Activated CD4-positive, alpha-beta T cell treated with anti-CD3 and anti-CD28 coated beads for 4 hours (primary cell): Measurements from ENCODE around the gene SPARC.
A peak's percentile ranks its signal among the peaks of the same experiment; 100 is the strongest.

ENCODE experiments used
- DNase-seq, 2 donors: peaks; one replicate each; pipeline ENCODE4 v3.0.0-alpha.2; 2020

Gene SPARC

DNA sequence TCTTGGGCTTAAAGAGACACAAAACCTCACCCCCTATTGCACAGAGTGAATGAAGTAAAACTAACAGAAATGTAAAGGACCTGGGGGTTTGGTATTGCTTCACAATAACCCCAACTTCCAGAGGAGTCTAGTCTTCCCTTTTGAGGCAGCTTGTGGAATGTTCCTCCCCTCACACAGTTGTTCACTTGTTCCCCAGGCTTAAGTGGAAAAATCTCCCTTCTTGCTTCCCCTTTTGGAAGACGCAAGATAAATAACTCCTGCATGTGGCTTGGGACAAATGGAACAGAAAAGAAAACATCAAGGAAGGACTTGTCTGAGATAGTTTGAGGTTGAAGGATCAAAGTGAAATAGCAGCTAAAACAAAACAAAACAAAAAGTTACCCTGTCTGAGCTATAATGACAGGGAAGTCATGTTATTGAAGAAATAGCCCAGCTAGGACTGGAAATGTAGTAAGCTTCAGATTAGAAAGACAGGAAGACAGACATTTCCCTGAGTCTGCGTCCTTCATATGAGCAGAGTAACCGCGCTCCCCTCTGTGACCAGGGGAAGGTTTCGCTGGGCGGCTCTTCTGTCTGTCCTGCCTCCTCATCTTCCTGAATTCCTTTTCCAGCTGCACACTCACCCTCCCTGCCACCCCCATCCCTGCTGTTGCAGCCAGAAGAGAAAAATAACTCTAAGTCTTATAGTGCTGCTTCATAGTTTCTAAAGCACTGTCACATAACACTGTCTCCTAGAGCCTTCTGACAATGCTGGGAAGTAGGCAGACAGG, 8.8 kb downstream of the SPARC start:
- no peak for DNase-seq

DNA sequence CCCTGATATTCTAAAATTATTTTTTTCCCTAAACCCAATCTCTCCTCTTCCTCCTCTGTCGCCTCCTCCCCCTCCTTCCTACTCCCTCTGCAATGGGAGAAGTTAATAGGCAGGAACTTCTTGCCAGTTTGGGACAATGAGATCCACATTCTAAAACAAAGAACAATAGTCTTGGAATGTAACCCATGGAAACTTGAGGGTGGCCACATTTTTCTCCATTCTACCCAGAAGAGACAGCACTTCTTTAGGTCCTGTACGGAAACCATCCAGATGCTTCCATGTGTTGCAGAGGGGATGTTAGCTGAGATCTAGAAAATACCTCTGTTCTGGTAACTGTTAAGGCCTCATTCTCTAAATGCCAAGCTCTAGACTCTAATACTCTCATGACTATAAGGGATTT, 10.0 kb downstream of the SPARC start:
- no peak for DNase-seq

DNA sequence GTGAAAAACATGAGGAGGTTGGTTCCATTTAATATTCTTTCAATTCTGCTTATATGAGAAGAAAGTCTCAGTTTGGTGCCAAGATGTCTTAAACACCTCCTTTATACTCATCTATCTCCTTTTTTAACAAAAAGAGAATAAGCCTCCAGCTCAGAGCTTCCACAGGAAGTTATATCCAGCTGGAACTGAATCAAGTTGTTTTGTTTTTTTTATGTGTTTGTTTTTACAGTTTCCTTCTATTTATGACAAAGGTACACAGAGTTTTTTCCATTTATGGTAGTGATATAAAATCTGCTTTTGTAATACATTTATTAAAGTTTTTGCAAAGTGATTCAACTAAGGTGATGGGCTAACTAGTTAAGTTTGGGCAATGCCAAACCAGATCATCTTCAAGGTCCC, 10.4 kb downstream of the SPARC start:
- no peak for DNase-seq

DNA sequence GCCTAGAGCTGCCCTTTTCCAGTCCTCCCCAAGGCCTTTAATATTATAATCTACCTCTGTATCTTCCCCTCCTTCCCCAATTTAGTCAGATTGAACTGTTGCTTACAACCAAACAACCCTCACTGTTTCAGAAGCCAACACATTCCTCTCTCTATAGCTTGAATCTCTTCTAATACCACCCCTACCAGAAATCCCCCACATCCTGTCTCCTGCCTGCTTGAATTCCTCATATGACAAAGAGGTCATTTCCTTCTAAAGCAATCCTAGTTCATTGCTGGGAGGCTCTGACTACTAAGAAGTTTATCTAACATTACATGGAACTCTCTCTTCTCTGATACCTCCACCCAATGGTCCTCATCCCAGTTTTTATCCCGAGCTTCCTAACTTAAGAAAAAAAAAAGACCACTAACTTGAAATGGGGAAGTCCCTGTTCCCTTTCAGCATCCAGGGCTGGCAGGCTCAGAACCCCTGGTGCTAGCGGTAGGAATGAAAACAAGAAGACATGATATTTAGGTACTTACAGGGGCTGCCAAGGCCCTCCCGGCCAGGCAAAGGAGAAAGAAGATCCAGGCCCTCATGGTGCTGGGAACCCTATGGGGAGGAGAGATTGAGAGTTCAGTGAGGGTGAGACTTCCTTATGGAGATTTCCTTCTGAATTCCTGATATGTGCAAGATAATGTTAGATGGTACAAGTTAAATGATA, 11.0 kb downstream of the SPARC start:
- no peak for DNase-seq

DNA sequence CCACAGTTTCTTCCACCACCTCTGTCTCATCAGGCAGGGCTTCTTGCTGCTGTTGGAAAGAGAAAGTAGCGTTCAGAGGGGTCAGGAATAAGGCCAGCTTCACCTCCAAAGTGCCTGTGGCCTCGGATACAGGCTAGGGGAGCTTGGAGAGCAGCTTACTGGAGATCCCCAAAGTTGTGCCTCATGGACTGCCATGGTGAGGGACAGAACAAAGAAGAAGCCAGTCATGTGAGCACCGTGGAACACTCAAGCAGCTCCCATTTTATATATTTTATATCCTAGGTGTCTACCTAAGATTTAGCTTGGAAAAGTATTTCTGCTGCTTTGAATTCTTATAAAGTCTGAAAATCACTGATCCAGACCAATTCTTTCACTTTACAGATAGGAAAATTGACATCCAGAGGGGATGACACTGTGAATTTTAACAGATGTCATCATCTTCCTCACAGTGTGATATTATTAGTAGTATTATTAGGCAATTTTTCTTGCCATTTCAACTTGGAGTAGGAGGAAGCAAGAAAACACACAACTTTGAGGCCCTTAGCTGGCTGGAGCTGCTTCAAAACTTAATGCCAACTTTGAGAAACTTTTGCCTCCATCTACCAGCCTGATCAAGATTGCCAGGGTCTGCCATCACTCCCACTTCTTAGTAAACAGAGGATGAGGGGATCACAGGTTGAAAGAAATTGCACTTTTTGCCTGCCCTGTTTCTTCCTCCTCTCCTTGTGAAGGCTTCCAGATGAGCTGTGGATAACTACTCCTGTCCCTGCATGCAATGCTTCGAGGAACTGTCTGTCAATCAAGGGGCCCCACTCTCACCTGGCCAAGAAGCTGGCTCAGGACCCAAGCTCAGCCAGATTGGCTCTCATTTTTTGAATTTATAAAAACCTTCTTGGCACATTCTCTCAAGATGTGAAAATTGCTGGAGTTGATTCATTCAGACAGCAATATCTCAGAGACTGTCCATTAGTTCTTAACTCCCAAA, 11.8 kb downstream of the SPARC start:
- DNase-seq, result no peak

DNA sequence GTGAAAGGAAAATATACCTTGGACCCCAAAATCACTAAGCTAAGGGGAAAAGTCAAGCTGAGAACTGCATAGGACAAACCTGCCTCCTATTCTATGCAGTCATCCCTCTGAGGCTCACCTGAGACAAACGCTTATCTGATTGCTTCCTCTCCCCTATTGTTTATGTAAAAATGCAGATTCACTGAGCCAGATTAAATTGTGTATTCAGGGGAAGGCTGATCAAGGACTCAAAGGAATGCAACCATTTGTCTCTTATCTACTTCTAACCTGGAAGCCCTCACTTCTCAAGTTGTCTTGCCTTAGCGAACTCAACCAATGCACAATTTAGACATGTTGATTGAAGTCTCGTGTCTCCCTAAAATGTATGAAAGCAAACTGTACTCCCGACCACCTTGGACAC, 13.3 kb downstream of the SPARC start:
- no peak for DNase-seq

DNA sequence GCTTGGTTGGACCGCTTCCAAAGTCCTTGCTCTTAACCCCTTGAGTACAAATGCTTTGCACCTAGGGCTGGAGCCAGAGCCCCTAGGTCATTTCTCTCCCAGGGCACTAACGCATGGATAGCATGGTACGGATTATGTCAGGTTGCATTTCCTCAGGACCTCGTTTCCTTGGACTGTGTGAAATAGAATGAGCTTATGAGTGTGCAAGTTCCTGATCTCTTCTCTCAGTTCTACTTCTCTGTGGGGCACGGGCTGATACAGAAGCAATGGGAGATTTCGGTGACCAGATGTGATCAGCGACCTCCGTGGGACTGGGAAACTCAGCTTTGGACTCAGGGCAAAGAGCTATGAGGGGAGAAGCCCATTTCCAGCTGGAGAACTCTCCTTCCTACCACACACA, 14.2 kb downstream of the SPARC start:
- DNase-seq, result no peak

DNA sequence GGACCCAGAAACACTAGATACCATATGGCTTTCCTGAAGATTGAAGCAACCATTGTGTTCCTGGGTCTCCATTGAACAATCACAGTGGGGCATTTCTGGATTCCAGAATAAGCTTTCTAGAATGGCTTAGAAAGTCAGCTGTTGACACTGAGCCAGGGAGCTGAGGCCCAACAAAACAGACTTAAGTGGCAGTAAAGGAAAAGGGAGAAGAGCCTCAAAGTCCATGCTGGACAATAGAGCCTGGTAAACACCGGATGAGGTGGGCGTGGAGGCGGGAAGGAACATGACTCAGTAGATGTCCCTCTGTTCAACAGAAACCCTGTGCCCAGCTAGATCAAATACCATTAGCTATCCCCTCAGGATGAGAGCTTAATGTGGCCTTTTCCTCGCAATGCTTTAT, 14.8 kb downstream of the SPARC start:
- no peak for DNase-seq

DNA sequence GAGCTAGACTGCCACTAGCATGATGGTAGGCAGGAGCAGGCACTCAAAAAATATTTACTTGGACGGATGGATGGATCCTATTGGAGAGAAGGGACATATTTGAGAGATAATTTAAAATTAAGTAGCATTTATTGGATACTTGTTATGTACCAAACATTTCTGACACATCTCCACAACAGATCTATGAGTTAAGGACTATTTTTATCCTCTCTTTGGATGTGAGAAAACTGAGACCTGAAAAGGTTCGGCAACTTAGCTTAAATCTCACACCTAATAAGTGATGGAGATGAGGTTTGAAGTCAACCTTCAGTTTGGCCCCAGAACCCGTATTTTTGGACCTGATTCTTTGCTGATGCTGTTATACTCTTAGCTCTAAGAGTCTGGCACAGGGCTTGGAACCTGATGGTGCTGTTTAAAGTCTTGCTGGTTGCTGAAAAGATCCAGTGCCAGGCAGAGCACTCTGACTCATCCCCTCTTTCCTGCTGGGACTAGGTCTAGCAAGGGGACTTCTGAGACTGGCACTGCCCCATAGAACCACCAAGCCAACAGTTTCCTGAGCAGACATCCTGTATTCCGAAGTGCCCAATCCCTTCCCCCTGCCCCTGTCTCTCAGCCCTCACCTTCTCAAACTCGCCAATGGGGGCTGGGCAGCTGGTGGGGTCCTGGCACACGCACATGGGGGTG, 15.6 kb downstream of the SPARC start:
- no peak for DNase-seq

DNA sequence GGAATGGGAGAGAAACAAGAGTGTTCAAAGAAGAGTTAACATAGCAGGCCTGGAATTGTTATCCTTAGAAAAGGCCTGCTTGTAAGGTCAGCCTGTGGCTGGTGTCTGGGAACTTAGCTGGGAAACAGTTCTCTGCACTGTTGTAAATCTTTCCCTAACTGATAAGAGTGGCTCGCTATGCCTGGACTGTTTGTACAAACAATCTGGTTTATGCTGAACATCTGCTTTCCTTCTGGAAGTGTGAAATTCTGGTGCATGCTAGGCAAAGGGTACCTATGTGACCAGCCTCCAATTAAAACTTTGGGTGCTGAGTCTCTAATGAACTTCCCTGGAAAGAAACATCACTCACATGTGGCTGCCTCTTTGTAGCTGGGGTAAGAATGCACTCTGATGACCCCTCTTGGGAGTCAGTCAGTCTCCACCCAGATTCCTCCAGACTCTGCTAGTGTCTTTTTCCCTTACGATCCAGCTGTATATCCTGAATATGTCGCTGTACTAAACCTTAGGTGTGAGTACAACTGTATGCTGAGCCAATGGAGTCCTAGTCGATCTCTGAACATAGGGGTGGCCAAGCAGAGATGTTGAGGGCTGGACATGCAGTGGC, 16.5 kb downstream of the SPARC start:
- DNase-seq, result no peak

DNA sequence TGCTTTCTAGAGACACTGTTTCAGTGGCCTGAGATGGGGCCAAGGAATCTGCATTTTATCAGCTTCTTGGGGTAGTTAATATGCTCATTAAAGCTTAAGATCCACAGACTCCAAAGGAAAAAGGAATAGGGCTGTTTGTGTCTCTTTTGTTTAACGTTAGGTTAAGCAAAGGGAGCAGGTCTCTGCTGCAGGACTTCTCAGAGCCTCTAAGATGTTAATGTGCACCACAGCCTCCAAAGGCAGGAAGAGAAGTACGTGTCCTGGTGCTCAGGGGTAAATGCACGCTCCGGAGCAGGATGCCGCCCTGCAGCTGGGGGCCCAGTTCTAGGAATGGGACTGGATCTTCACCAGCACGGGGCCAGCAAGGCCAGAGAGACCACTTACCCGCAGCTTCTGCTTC, 19.6 kb downstream of the SPARC start:
- DNase-seq, result no peak

DNA sequence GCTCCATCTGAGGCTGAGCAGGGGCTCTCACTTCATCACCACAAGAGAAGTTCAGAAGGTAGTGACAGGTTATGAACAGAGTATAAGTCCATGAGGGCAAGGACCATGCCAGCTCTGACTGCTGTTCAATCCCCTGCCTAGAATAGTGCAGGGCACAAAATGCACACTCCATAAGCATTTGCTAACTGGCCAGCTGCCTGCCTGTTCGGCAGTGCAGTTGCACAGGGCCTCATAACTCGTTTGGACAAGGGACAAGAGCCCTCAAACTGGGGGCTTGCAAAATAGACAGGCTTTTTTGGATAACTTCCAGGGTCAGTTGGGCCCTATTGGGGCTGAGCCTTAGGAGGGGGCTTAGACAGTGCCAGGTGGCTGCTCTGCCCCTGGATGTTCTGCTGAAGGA, 21.1 kb downstream of the SPARC start:
- DNase-seq, result no peak

DNA sequence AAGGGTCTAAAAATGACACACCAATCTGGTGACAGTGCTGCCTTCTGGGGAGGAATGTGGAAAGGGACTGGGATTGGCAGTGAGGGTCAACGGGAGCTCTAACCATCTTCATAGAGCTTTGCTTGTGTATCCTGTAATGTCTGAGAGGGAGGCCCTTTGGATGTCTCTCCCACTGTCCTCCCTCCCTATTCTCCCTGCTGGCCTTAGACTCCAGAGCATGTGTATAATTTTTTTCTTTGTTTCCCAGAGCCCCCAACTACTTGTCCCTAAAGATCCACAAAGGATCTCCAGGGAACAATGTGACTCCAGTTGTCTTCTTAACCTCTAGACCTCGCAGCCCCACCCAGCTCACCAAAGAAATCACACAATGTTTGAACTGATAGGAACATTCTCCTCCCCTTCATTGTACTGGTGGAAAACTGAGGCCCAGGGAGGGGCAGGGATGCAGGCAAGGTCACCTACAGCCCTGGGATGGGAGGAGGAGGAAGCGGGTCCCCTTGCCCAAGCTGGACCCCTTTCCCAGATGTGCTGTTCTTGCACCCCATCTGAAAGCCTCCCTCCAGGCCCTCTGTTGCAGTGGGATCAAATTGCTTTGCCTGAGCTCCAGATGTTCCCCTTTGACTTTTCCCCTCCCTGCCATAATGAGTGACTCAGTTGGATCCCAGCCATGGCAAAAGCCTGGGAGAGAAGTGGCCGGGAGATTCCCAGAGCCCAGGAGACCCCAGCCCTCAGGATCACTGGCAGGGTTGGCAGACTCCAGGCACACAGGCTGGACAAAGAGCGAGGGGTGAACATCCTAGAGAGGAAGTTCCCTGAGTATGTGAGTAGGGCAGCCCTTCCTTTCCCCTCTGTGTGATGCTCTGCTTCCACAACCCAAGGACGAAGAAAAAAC, 21.8 kb downstream of the SPARC start:
- DNase-seq, result no peak

DNA sequence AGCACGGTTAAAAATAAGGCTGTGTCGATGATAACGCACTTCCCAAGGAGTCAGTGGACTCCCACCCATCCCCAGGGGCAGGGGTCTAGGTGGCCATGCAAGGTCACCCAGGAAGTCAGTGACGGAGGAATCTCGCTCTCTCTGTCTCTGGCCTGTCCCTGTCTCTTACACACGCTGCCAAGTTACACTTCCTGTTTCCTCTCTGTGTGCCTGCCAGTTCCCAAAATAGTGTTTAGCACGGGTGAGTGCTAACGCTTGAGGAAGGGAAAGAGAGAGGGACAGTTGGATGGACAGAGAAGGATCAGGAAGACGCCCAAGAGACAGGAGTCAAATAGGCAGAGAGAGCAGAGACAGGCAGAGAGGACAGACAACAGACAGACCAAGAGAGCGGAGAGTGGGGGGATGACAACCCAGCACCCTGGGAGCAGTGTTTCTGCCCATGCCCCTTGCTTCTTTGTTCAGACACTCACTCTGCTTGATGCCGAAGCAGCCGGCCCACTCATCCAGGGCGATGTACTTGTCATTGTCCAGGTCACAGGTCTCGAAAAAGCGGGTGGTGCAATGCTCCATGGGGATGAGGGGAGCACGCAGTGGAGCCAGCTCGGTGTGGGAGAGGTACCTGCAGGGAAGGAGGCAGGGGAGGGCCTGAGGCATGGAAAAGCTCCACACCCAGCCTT, 23.0 kb downstream of the SPARC start:
- no peak for DNase-seq

DNA sequence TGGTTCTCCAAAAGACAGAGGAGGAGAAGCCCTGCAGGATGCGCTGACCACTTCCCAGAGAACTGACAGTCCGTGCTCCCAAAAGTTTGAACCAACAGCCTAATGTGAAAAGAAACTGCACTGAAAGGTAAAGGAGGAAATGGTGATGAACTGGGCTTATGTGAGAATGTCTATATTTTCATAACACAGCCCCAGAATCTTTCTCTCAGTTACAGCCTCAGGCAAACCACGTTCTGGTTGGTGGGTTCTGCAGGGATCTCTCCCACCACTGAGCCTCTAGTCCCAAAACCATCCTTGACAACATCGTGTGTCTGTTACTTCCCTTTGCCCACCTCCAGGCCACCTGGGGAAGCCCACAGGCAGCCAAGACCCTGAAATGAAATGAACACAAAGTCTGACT, 23.9 kb downstream of the SPARC start:
- no peak for DNase-seq

DNA sequence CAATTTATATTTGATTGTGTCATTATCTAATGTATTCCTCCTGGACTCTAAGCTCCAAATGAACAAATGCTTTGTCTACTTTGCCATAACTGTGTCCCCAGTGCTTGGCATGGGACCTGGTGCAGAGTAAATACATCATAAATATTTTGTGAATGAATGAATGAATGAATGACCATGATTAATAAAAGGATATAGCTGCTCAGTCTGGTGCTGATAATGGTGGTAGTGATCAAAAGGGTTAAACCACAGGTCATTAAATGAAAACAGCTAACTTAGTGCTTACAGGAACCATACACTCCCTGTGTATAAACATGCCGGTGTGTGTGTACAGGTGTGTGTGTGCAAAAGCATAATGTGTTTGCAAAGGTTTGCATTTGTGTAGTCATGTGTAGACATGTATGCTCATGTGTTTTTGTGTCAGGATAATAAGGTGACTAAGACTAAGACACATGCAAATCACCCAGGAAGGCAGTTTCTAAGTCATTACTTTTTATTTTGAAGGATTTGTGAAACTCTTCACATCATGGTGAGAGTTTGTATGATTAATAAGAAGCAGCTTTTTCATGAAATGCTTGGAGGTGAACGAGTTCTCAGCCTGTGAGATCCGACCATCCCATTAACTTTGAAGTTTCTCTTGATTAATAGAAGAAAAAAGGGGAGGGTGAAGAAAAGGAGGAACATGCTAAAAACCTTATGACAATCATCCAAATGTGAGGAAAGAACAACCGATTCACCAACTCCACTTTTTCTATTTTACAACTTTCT, 24.6 kb downstream of the SPARC start:
- DNase-seq, result no peak

DNA sequence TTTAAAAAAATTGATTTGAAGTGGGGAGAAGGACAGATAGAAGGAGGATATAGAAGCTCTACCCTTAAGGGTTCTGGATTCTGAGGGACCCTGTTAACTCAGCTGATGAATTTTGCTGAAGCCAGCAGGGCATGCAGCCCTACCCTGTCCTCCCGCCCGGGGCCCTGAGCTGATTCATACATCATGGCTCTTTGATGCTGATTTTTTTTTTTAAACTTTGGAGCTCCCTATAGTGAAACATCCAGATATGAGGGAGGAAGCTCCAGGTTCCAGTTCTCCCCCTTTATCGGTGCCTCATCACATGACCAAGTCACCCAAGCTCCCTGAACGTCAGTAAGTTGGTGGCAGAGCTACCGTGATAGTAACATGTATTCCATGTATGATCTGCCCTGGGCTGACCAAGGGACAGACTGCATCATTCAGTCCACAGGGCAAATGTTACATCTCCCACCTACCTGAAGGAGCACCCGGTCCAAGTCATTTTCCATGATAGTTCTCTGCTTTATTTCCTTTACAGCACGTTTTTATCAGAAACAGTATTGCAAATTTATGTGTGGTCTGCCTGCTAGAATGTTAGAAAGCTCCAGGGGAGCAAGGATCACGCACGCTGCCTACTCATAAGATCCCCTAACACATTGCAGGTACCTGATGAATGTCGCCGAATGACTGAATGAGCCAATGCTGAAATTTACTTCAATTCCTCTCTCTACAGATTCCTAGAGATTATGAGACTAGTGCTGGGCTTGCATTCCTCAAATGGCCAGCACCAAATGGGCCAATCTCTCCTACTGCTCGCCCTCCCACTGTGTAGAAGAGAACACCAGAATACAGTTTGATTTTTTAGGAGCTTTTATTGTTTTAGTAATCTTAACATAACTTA, 25.9 kb downstream of the SPARC start:
- no peak for DNase-seq

DNA sequence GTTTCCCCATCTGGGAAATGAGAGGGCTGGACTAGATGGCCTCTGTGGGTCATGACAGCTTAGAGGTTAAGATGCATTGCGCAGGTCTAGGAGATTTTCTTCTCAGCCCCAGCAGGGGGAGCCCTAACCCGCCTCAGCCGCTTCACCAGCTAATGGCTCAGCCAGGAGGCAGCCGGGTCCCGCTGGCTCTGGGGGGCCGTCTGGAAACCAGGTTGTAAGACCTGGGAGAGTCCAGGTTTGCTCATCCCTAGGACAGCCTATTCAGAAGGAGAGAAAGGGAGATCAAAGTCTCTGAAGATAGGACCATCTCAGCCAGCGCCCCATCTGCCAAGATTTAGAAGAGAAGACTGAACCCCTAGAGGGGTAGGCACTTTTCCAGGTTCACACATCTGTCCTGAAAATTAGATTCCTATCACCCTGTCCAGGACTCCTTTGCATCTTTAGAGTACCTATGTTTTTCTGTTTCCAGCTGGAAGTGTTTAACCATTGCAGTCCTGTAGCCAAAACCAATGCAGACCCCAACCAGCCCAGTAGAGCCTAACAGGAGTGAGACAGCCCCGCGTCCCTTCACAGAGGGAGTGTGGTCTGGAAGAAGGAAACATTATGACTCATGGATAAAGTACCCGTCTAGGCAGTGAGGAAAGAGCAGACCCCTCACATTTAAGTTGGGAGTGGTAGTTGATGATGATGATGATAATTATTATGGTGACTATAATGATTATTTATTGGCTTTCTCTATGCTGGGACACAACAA, 27.5 kb downstream of the SPARC start:
- DNase-seq, result peak; percentile 75
